Measurements from ENCODE around the gene FRMPD4.

The FRMPD4 gene

GRCh38 chrX:12419591-12419990 lies 281.3 kb downstream of the FRMPD4 start:
- ATAC-seq = no peak
- TF ChIP-seq ISL1 (CRISPR knock-in tag; IDR thresholded peaks at IDR 0.05) = no peak
- no peak for TF ChIP-seq SNAI2 (CRISPR knock-in tag; IDR thresholded peaks at IDR 0.05)
- TF ChIP-seq BACH2 (CRISPR knock-in tag; IDR thresholded peaks at IDR 0.05; ENCODE audit: borderline replicate concordance) = no peak
- TF ChIP-seq ZNF8 (CRISPR knock-in tag; IDR thresholded peaks at IDR 0.05) = no peak
- TF ChIP-seq OSR1 (CRISPR knock-in tag; IDR thresholded peaks at IDR 0.05) = no peak
- no peak for TF ChIP-seq POU6F1 (CRISPR knock-in tag; IDR thresholded peaks at IDR 0.05; ENCODE audit: borderline replicate concordance, low read depth)
- TF ChIP-seq PATZ1 (CRISPR knock-in tag; IDR thresholded peaks at IDR 0.05; ENCODE audit: borderline replicate concordance) = no peak
- TF ChIP-seq TSHZ2 (CRISPR knock-in tag; IDR thresholded peaks at IDR 0.05) = no peak
- no peak for TF ChIP-seq ZFP30 (CRISPR knock-in tag; IDR thresholded peaks at IDR 0.05)
- no peak for TF ChIP-seq CREB5 (CRISPR knock-in tag; IDR thresholded peaks at IDR 0.05; ENCODE audit: low read depth)
- no peak for TF ChIP-seq ZC3H10 (CRISPR knock-in tag; IDR thresholded peaks at IDR 0.05)
- TF ChIP-seq ZNF70 (CRISPR knock-in tag; IDR thresholded peaks at IDR 0.05) = no peak
- no peak for TF ChIP-seq ZNF565 (CRISPR knock-in tag; conservative IDR thresholded peaks at IDR 0.05; ENCODE audit: low read depth)
- no peak for TF ChIP-seq TOX (CRISPR knock-in tag; IDR thresholded peaks at IDR 0.05; ENCODE audit: borderline replicate concordance)
- no peak for TF ChIP-seq CSRNP3 (CRISPR knock-in tag; IDR thresholded peaks at IDR 0.05)

- TF ChIP-seq GLIS3 (CRISPR knock-in tag; IDR thresholded peaks at IDR 0.05) = no peak
- no peak for TF ChIP-seq CSRNP3 (CRISPR knock-in tag; IDR thresholded peaks at IDR 0.05)
- no peak for TF ChIP-seq ZNF8 (CRISPR knock-in tag; IDR thresholded peaks at IDR 0.05)
- no peak for TF ChIP-seq SNAI2 (CRISPR knock-in tag; IDR thresholded peaks at IDR 0.05)
- TF ChIP-seq ZFP3 (CRISPR knock-in tag; IDR thresholded peaks at IDR 0.05) = no peak
- no peak for ATAC-seq
Measured at GRCh38 chrX:12421918-12422317, 283.6 kb downstream of the FRMPD4 start.

GRCh38 chrX:12423346-12423745 lies 285.1 kb downstream of the FRMPD4 start:
- TF ChIP-seq SNAI2 (CRISPR knock-in tag; IDR thresholded peaks at IDR 0.05) (no peak), POU6F1 (CRISPR knock-in tag; IDR thresholded peaks at IDR 0.05; ENCODE audit: borderline replicate concordance, low read depth) (no peak)
- no peak for ATAC-seq

Data from SK-N-SH treated with all-trans-retinoic acid at 6 μM for 48 hours (cell line).